Measurements from ENCODE around the gene UGT1A9.

Gene UGT1A9

GRCh38 chr2:233817995-233818638 is 146.4 kb downstream of the UGT1A9 start:
- DNase-seq (ENCODE audit: low spot score) = no peak

DNA sequence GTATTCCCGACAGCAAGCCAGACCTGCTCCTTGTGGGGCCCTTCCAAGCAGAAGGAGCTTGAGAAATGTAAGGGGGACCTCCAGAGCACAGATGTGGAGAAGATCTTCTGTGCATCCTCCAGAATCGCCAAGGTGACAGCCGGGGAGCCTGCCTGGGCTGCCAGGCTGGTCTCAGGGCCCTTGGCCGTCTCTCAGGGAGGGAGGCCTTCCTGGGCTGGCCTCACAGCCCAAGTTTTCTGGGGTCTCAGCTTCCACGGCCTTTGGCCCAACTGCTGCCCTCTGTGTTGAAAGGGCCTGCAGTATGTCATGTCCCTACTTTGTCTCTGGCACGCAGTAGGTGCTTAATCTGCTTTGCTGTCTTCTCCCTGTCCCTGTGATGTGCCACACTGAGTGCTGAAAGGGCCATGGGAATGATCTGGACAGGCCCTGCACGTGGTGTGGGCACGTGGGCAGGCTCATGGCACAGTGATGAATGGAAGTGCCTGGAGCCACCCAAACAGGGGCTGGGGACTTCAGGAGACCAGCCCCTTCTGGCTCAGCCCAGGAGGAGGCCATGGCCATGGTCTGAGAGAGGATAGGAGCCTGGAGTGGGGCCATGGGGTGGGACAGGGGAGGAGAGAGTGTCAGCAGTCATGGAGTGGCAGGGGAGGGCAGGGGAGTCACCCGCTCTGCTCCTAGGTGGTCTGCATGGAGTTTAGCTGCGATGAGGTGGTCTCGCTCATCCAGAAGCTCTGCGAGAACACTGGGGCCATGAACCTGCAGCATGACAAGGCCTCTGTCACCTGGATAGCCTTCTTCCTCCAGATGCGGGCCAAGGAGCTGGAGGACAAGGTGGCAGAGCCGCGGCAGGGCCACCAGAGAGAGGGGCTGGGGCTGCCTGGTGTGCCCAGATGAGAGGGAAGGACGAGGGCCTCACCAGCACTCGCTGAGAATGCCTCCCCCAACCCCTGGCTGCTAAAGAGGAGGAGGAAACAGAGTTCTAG is 147.2 kb downstream of the UGT1A9 start:
- no peak for DNase-seq (ENCODE audit: low spot score)

- DNase-seq (ENCODE audit: low spot score) = no peak
Measured at GRCh38 chr2:233819884-233820773, 148.4 kb downstream of the UGT1A9 start.

- DNase-seq (ENCODE audit: low spot score) = no peak
Measured at GRCh38 chr2:233820774-233821105, 149.0 kb downstream of the UGT1A9 start.

DNA sequence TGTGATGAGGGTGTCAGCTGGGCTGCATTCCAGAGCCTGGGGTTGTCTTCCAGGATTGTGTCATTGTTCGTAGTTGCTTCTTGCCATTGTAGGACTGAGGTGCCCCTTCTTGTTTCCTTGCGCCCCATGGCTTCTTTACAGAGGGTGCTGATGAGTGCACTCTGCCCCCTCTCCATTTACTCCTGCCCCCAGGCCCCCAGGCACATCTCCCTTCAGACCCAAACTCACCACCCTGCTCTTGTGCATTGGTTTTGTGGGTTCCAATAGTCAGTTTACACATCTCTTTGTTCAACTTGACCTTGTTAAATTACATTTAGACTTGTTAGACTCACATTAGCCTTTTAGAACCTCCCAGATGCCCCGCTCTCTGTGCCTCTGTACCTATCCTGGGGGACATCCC is 149.5 kb downstream of the UGT1A9 start:
- no peak for DNase-seq (ENCODE audit: low spot score)

GRCh38 chr2:233821709-233822100 is 150.0 kb downstream of the UGT1A9 start:
- DNase-seq (ENCODE audit: low spot score) = no peak

DNA sequence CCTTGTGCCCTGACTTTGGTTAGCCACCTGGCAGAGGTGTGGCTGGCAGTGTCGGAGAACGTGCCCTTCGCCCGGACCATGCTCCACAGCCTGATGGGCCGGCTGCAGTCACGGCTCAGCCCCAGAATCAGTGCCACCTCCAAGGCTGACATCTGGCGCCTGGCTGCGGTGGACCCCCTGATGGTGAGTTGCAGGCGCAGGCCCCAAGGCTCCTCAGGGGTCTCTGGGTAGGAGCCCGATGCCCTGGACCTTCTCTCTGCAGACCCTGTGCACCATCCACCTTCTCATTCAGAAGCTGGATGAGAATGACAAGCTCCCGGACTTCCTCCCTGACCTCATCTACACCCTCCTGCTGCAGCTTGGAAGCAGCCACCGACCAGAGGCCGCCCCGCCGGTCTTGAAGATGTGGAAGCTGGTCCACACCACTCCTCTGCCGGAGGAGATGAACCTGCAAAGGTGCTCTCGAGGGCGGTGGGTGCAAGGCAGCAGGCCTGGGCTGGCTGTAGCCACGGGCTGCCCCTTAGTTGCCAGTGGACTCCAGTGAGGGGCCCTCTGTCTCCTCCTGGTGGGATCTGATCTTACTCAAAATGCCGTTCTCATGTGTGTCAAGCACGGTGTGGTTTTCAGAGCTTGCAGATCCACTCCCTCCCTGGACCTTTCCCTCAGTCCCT is 150.5 kb downstream of the UGT1A9 start:
- no peak for DNase-seq (ENCODE audit: low spot score)
